AG09309 (cell line): ENCODE results near the gene ZNF316.

Experiments
- DNase-seq: peaks from one replicate; pipeline ENCODE4 v3.0.0-alpha.2; 2010; ENCODE audit warnings: low read depth
- H3K4me3 ChIP-seq: 2 replicates; pipeline ENCODE4 v1.5.1; 2011; ENCODE audit warnings: mild to moderate bottlenecking, low read depth, low read length, moderate library complexity; ENCODE audit not compliant: control insufficient read depth
- CTCF ChIP-seq: IDR thresholded peaks from 2 replicates; pipeline ENCODE4 v1.5.1; 2011; ENCODE audit warnings: mild to moderate bottlenecking, low read depth, low read length, inconsistent platforms; ENCODE audit not compliant: insufficient read depth, control insufficient read depth; ENCODE audit errors: missing control alignments

The ZNF316 gene

GRCh38 chr7:6621195-6622133 lies 15.7 kb upstream of the ZNF316 start:
- no peak overlapping the region for H3K4me3 ChIP-seq
- DNase-seq = no peak
- TF ChIP-seq CTCF = no peak

- no peak for DNase-seq
- no peak for TF ChIP-seq CTCF
- H3K4me3 ChIP-seq = no peak overlapping the region
These were observed 14.9 kb upstream of the ZNF316 start for GRCh38 chr7:6622134-6622710.

- H3K4me3 ChIP-seq = no peak overlapping the region
These were observed 13.4 kb upstream of the ZNF316 start for GRCh38 chr7:6623589-6624245.

GRCh38 chr7:6624246-6624611 lies 12.9 kb upstream of the ZNF316 start:
- H3K4me3 ChIP-seq = no peak overlapping the region
- no peak for DNase-seq
- no peak for TF ChIP-seq CTCF

More at GRCh38 chr7:6623589-6624245, 13.4 kb upstream of the ZNF316 start:
- DNase-seq = no peak
- no peak for TF ChIP-seq CTCF

GRCh38 chr7:6628045-6628444 lies 9.1 kb upstream of the ZNF316 start:
- no peak for TF ChIP-seq CTCF
- no peak for DNase-seq
- no peak overlapping the region for H3K4me3 ChIP-seq

GRCh38 chr7:6630007-6630849 lies 6.9 kb upstream of the ZNF316 start:
- no peak overlapping the region for H3K4me3 ChIP-seq
- no peak for TF ChIP-seq CTCF
- no peak for DNase-seq
